Measurements from ENCODE around the gene WDFY1.

WDFY1 gene, protein sequence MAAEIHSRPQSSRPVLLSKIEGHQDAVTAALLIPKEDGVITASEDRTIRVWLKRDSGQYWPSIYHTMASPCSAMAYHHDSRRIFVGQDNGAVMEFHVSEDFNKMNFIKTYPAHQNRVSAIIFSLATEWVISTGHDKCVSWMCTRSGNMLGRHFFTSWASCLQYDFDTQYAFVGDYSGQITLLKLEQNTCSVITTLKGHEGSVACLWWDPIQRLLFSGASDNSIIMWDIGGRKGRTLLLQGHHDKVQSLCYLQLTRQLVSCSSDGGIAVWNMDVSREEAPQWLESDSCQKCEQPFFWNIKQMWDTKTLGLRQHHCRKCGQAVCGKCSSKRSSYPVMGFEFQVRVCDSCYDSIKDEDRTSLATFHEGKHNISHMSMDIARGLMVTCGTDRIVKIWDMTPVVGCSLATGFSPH
- 45.6 to 74.0 reads per million in 2 experiments for total RNA-seq

DNA sequence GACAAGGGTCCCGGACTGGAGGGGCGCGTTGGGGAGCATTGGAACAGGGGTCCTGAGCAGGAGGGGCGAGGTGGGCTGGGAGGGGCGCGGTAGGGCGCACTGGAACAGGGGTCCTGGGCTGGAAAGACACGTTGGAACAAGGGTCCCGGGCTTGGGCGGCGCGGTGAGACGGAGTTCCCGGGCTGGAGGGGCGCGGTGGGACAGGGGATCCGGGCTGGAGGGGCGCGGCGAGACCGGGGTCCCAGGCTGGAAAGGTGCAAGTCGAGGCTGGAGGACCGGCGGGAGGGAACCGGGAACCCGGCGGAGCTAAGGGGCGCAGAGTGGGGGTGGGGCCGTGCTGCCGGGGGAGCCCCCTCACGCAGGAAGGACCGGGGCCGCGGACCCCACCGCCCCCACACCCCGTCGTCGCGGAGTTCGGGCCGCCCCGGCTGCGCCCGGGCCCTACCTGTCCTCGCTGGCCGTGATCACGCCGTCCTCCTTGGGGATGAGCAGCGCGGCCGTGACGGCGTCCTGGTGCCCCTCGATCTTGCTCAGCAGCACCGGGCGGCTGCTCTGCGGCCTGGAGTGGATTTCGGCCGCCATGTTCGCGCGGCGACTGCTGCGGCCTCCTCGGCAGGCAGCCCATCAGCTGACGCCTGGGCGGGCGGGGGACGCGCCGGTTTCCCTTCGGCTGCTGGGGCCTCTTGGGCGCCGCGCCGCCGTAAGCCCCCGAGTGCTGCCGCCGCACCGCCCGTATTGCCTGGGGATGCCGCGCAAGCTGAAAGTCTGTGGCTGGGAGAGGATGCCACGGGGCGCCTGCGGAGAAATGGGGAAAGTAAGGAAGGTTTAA lies at the start of gene WDFY1:
Gene WDFY1 (minus strand): TSS at position 633 of the 829 bp plus-strand sequence. CDS start 51 bp downstream, at position 582.
- DNase-seq (ENCODE audit: low read depth), result peak; percentile 58

DNA sequence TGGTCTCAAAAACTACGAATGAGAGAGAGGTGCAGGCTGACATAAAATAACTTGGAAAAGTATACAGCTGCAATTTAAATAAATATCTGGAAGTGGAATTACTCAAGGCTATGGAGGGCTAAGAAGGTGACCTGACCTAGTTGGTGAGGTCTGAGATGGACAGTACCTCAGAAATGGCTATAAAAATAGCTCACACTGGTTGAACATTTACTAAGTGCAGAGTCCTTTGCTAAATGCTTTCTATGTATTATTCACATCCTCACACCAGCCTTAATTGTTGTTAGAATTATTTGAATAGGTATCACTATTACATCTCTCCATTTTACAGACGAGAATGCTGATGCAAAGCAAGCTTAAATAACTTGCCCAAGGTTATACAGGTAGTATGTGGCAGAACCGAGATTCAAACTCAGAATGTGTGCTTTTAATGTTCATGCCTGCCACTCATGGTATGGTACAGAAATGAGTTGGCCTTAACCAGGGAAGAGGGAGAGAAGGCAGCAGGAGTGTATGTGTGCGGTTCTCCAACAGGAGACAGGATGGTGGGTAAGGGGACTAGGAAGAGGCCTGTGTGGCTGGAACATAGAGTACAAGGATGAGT lies 49.5 kb upstream of the WDFY1 start:
- DNase-seq (ENCODE audit: low read depth), result no peak

DNA sequence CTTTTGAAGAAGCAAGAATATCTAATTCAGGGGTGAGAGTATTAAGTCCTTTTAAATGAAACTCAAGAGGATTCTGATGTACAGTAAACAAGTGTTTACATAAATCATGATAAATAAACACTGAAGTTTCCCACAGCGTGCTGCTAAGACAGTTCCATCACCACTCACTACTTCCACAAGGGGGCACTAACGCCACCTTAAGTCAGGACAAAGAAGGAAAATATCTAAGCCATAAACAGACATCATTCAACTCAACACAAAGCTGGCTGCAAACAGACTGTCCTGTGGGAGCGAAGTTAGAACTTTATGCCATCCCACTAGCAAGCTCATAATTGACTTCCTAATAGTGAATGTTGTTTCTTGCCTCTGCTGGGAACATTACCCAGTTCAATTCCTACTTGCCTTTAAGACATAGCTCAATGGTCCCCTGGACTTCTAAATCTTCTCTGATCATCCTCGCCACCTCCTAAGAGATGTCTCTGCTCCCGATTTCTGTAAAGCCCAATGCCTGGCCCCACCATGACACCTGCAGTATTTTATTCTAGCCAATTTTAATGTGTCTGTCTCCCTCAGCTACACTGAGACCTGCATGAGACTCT lies 48.6 kb upstream of the WDFY1 start:
- peak; percentile 26 for DNase-seq (ENCODE audit: low read depth)

DNA sequence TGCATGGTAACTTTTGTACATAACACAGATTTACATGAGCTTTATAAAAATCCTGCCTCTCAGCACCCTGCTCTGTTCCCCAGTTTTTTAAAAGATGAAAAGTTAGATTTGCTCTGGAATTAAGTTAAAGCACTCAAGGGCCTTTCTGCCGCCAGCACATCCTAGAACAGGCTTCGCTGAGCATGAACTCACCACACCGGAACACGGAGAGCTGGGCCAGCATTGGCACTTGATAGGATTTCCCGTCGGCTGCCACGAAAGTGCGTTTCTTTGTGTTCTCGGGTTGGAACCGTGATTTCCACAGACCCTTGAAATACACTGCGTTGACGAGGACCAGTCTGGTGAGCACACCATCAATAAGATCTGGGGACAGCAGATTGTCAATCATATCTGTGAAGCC lies 46.5 kb upstream of the WDFY1 start:
- no peak for DNase-seq (ENCODE audit: low read depth)

DNA sequence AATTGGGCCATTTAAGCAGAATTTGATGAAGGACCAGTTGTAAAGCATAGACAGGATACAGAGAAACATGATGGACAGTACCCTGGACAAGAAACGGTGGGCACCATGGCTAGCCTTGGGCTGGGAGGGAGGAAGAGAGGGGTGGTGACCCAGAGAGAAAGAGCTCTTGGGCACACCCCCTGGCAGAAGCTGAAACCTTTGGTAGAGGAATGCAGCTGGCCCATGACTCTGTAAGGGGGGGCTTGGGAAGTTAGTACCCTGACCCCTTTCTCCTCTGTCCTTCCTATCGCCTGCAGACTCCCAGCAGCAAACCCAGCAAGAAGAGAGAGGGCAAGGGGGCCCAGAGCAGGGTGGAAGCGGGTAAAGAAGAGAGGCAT lies 44.7 kb upstream of the WDFY1 start:
- DNase-seq (ENCODE audit: low read depth), result no peak

DNA sequence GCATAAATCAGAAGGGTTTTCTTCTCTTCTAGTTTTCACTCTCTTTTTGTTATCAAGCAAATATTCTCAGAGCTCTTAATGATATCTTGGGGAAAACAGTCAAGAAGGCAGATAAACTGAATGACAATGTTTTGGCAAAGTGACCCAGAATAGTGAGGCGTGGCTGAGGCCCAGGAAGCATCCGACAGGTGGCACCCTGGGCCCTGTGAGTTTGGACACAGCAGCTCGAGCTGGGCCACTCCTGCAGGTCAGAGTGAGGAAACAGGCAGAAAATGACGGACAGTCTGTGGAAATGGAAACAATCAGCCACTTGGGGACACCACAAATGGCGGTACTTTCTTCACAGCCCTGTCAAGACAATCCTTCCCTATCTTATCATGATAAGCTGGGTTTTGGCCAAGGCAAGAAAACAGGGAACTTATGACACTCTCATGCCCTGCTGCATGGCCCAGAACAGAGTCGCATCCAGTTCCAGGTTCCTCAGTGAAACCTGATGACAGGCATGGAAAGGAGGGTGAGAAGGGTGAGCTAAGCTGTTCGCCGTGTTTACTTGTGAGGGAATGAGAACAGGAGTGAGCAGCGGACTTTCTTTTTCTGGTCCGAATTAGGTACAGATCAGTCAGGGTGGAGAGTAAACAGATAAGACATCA lies 44.2 kb upstream of the WDFY1 start:
- no peak for DNase-seq (ENCODE audit: low read depth)

DNA sequence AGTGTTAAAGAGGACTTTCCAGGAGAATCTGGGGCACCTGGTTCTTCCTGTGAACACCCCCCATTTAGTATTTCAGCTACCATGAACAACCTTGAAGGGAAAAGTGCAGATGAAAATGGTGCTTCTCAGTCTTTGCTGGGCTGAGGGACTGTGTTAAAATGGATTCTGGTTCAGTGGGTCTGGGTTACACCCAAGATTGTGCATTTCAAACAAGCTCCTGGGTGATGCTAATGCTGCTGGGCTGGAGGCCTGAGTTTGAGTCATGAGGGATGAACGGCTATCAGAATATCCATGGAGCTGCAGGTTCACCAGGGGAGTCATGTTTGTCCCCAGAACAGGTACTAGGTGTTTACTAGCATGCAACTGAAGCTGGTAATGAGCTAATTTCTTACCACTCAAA lies 36.1 kb upstream of the WDFY1 start:
- DNase-seq (ENCODE audit: low read depth), result no peak

DNA sequence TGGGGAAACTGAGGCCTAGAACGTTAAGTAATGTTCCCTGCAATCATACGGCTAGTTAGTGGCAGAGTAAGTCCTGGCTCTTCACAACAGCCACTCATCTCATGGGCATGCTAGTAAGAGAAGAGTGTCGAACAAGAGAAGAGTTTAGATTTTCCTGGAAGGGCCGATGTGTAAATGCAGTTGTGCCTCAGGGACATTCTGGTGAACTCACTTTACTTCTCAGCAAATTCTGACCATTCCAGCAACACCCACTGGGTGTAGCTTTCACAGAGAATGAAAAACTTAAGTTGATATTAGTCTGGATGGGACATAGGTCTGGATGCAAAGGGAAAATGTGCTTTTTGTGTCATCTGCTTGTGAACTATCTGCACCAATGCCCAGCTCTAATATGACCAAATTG lies 35.7 kb upstream of the WDFY1 start:
- DNase-seq (ENCODE audit: low read depth), result no peak

DNA sequence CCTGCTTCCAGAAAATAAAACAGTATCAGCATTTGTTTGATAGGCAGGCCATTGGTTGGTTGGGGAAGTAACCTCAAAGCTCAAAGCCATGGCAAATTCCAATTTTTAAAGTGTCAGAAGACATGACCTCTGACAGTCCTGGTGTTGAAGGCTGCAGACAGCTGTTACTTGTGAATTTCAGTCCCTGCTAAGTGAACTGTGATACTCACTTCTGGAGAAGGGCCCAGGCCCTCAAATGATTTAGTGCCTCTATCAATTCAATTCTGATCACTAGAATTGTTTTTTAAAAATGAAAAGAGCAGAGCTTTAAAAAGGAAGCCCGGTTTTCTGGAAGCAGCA lies 35.2 kb upstream of the WDFY1 start:
- no peak for DNase-seq (ENCODE audit: low read depth)

DNA sequence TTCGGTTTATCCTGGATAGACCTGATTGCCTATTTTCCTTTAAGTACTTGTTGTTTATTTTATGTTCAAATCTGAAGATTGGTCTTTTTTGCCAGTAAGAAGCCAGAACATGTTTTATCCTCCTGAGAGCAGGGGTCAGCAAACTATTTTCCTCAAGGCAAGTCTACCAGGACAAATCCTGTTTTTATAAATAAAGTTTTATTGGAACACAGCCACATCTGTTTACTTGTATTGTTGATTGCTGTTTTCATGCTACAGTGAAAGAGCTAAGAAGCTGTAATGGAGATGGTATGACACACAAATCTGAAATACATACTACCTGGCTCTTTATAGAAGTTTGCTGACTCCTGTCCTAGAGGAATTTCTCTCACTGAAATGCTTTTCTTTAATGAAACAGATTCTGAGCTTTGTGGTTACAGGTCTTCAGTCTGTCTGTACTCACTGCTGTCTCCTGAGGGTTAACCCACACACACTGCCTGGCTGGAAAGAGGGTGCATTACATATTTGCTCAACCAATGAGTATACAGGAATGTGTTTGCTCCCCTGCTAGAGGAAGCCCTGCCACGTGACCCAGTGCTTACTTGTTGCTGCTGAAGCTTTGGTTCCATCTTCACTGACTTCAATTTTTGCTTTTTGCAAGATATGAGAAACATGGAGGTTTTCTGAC lies 34.7 kb upstream of the WDFY1 start:
- no peak for DNase-seq (ENCODE audit: low read depth)

DNA sequence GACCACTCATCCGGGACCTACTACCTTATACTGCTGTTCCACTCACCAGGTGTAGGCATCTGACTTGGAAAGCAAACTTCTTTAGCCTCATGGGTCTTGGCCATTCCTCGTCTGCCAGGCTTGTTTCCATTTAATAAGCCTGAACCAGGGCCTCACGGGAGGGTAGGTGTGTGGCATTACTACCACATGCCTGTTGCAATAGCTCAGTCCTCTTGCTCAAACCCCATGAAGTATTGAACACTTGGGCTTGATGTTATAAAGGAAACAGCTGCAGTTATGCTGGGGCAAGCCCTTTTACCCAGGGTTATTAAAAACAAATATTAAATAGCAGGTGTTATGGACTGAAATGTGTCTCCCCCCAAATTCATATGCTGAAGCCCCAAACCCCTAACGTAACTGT lies 33.3 kb upstream of the WDFY1 start:
- DNase-seq (ENCODE audit: low read depth), result no peak

DNA sequence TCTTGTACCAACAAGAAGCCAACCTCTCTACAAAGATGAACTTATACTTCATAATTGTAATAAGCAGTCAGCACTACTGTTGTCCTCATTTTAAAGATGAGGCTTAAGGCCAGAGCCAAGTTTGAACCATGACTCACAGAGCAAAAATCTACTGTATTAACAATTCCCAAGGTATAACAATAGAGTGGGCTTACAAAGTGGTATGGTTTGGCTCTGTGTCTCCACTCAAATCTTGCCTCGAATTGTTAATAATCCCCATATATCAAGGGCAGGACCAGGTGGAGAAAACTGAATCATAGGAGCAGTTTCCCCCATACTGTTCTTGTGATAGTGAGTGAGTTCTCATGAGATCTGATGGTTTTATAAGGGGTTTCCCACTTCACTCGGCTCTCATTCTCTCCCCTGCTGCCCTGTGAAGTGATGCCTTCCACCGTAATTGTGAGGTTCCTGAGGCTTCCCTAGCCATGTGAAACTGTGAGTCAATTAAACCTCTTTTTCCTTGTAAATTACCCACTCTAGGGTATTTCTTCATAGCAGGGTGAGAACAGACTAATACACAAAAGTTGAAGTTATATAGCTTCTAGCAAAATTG lies 31.6 kb upstream of the WDFY1 start:
- no peak for DNase-seq (ENCODE audit: low read depth)

DNA sequence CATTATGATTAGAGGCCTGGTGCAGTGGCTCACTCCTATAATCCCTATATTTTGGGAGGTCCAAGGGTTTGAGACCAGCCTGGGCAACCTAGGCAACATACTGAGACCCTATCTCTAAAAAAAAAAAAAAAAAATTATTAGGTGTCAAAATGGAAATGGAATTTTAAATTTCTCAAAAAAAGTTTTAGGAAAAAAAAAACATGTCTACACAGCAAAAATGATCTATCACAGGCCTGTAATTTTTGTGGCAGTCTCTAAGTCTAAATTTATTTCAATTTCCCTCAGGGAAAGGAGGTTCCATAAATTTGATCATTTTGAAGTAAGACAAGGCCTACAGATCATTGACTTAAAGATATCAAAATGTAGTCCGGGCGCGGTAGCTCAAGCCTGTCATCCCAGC lies 28.5 kb upstream of the WDFY1 start:
- no peak for DNase-seq (ENCODE audit: low read depth)

DNA sequence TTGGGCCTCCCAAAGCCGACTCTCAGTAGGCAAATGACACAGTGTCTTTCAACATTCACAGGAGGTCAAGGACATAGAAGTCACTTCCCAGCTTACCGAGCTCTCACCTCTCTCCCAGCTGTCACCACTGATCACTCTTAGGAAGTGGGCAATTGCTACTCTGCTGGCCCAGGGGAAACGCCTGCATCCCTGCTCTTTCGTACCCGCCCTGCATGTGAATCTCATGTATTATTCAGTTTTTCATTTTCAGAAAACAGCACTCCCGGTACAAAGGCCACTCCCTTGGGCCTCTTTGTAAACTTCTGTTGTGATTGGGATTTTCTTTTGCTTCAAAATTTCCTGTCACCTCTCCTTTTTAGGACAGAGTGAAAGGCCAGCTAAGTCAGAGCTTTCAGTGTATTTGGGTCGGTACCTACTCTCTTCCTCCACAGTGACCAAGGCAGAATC lies 27.5 kb upstream of the WDFY1 start:
- no peak for DNase-seq (ENCODE audit: low read depth)

DNA sequence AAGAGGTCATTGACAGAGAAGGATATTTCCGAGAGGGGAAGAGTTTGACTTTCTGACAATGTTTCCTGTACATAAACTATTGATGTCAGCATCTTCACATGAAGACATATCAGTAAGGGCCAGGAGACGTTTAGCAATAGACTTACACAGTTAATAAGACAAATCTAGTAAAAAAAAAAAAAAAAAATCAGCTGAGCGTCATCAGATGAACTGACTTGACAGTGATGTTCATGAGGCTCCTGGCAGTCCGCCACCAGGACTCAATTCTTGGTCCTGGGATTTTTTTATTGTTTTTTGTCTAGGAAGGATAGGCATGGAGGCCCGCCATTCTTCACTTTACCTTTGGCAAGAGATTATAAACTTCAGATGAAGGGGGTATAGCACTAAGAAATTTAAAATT lies 26.6 kb upstream of the WDFY1 start:
- no peak for DNase-seq (ENCODE audit: low read depth)

DNA sequence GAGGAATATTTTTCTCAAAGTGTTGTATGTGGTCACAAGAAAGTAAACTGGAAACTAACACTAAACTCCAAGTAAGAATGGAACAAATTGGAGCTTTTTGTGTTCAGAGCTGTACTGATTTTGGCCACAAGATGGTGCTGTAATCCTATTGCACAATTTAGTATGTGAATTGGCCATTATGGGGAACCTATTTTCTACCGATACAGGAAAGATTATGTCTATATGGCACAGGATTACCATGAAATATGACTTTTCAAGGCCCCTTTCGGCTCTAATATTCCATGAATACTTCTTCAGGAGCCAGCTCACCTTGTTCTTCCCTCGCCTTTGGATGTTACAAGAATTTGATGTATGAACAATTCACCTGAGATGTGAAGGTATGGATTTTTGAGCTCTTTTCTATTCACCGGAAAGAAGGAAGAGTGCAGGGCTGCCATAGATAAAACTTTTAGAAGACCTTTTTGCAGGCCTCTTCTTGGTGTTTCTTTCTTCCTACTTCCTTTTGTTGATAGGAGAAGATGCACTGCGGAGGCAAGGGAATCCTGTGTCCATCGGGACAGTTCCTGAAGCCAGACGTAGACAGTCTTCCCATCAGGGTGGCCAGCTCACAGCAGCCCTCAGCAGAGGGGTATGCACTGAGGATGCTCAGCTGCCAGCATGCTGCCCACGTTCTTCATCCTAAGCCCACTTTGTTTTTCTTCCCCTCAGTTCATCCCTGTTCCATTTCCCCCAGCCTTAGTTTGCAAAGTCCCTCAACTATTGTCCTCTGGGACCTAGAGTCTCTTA lies 25.4 kb upstream of the WDFY1 start:
- peak; percentile 39 for DNase-seq (ENCODE audit: low read depth)

DNA sequence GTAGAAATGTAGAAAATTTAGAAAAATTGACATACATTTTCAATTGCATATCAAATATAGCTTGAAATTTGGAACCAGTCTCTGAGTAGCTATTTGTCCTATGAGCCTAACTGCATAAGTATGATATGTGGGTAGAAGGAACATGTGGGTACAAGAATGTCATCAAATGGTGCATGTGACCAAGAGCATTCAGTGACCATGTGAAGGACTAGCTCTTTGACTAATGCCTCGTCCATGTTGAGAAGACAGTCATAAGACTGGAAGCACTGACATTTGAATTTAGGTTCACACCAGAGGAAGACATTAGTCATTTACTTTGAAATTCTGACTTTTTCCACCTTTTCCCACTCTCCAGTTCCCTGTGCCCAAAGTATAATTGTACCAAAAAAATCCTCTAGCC lies 24.7 kb upstream of the WDFY1 start:
- no peak for DNase-seq (ENCODE audit: low read depth)

DNA sequence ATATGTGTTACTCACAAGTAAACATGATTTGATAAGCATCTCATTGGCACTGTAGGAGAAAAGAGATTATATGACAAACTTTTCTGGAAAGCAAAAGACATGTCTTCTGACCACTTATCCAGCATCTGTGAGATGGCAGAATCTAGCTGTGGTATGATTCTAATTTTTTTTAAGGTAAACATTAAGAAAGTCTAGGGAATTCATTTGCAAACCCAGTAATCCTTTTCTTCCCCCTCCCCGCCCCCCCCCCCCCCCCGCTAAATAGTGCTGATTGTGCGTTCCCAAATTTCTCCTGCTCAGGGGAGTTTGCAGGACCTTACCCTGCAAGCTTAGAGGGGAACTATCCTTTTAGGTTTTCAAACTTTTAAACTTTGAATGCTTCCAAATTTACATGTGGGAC lies 24.2 kb upstream of the WDFY1 start:
- DNase-seq (ENCODE audit: low read depth), result no peak

DNA sequence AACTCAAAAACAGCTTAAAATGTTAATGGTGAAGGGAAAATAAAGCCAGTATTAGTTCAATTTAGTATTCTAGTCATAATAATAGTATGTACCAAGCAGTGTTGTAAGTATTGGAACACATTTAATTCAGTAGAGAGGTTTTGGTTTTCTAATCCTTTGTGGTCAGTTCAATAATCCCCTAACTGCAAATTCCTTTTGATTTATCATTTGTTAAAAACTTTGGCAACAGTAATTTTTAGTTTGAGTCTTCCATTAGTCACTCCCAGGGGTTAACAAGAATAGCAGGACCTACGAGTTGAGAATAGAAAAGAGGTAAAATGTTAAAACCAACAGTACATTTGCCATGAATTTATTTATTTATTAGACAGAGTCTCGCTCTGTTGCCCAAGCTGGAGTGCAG lies 22.8 kb upstream of the WDFY1 start:
- no peak for DNase-seq (ENCODE audit: low read depth)

DNA sequence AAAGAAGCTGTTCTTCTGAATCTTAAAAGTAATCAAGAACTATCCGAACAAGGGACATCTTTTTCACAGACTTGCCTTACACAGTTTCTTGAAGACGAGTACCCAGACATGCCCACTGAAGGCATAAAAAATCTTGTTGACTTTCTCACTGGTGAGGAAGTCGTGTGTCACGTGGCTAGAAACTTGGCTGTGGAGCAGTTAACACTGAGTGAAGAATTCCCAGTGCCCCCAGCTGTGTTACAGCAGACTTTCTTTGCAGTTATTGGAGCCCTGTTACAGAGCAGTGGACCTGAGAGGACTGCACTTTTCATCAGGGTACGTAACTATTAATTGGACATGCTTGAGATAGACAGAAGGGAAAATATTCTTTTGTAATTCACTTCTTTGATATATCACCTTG lies 14.6 kb upstream of the WDFY1 start:
- no peak for DNase-seq (ENCODE audit: low read depth)

Measured in T follicular helper cell (primary cell).